Panc1 (cell line): ENCODE measurements around the gene UCHL3.

Source experiments
- POLR2AphosphoS5 ChIP-seq: IDR thresholded peaks from 2 replicates; pipeline ENCODE4 v1.6.1; 2012; ENCODE audit warnings: mild to moderate bottlenecking, low read depth, low read length, moderate library complexity
- REST ChIP-seq, 2 experiments: IDR thresholded peaks; 2 replicates each; pipeline ENCODE4 v1.6.1; 2011 to 2012; ENCODE audit warnings: low read depth in 2 of 2, control low read depth in 1 of 2, low read length in 1 of 2, mild to moderate bottlenecking in 1 of 2, moderate library complexity in 1 of 2; ENCODE audit not compliant: insufficient read depth in 1 of 2
- TCF7L2 ChIP-seq: IDR thresholded peaks from 2 replicates; pipeline ENCODE4 v1.6.1; 2011; ENCODE audit warnings: mild to moderate bottlenecking, low read depth, low read length, inconsistent platforms
- TF ChIP-seq, protein P1 (sequence below): fragments of 450-650 bp; IDR thresholded peaks from 2 replicates; pipeline ENCODE4 v1.5.1; 2017; ENCODE audit warnings: mild to moderate bottlenecking

- TF ChIP-seq, protein P1, sequence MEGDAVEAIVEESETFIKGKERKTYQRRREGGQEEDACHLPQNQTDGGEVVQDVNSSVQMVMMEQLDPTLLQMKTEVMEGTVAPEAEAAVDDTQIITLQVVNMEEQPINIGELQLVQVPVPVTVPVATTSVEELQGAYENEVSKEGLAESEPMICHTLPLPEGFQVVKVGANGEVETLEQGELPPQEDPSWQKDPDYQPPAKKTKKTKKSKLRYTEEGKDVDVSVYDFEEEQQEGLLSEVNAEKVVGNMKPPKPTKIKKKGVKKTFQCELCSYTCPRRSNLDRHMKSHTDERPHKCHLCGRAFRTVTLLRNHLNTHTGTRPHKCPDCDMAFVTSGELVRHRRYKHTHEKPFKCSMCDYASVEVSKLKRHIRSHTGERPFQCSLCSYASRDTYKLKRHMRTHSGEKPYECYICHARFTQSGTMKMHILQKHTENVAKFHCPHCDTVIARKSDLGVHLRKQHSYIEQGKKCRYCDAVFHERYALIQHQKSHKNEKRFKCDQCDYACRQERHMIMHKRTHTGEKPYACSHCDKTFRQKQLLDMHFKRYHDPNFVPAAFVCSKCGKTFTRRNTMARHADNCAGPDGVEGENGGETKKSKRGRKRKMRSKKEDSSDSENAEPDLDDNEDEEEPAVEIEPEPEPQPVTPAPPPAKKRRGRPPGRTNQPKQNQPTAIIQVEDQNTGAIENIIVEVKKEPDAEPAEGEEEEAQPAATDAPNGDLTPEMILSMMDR = no peak
- TF ChIP-seq TCF7L2 (no peak), REST (IDR thresholded peaks at IDR 0.05; ENCODE audit: insufficient read depth in 1 of 2, low read depth in 2 of 2, low read length in 1 of 2) (no peak), POLR2AphosphoS5 (no peak)
Measured at GRCh38 chr13:75505327-75505726, 44.3 kb upstream of the UCHL3 start.
